Neural progenitor cell (in vitro differentiated cells): ENCODE data around the gene SPINDOC. TPM values are rescaled to one million over a fixed set of nuclear protein-coding genes. Genes with fewer than 3 reads are reported as not detected.

ENCODE experiments used
- DNase-seq: peaks from one replicate; pipeline ENCODE4 v3.0.0-alpha.2; 2016; ENCODE audit warnings: low spot score
- H2AFZ ChIP-seq: fragments of 200-600 bp; sonication (generic); replicated peaks from 2 replicates; pipeline ENCODE4 v1.6.1; 2016; ENCODE audit warnings: antibody characterized with exemption
- H3F3A ChIP-seq: fragments of 200-600 bp; sonication (generic); 2 replicates; pipeline ENCODE4 v1.6.1; 2016; ENCODE audit warnings: antibody characterized with exemption, low read depth
- H3K27ac ChIP-seq: fragments of 200-600 bp; sonication (generic); 2 replicates; pipeline ENCODE4 v1.5.1; 2016; ENCODE audit warnings: mild to moderate bottlenecking
- H3K27me3 ChIP-seq: fragments of 200-600 bp; sonication (generic); 2 replicates; pipeline ENCODE4 v1.6.1; 2016; ENCODE audit warnings: mild to moderate bottlenecking, moderate library complexity
- H3K36me3 ChIP-seq: fragments of 200-600 bp; sonication (generic); 2 replicates; pipeline ENCODE4 v1.5.1; 2016
- H3K4me1 ChIP-seq: fragments of 200-600 bp; sonication (generic); 2 replicates; pipeline ENCODE4 v1.6.1; 2016; ENCODE audit warnings: mixed run types
- H3K4me2 ChIP-seq: fragments of 200-600 bp; sonication (generic); 2 replicates; pipeline ENCODE4 v1.6.1; 2016
- H3K4me3 ChIP-seq: fragments of 200-600 bp; sonication (generic); 2 replicates; pipeline ENCODE4 v1.5.1; 2016
- H3K79me2 ChIP-seq: fragments of 200-600 bp; sonication (generic); 2 replicates; pipeline ENCODE4 v1.6.1; 2016; ENCODE audit warnings: low read depth
- H3K9ac ChIP-seq: fragments of 200-600 bp; sonication (generic); 2 replicates; pipeline ENCODE4 v1.6.1; 2016
- H3K9me3 ChIP-seq: fragments of 200-600 bp; sonication (generic); 2 replicates; pipeline ENCODE4 v1.5.1; 2016; ENCODE audit warnings: low read depth
- H4K20me1 ChIP-seq: fragments of 200-600 bp; sonication (generic); 2 replicates; pipeline ENCODE4 v1.6.1; 2016; ENCODE audit warnings: low read depth
- H3K27ac Mint-ChIP-seq: 3 replicates; pipeline ENCODE4 v1.8.0; 2021; ENCODE audit warnings: mixed read lengths
- H3K27me3 Mint-ChIP-seq: 2 replicates; pipeline ENCODE4 v1.8.0; 2022; ENCODE audit warnings: low read depth, mild to moderate bottlenecking, inconsistent platforms, moderate library complexity, mixed read lengths; ENCODE audit not compliant: insufficient read depth
- H3K36me3 Mint-ChIP-seq: 3 replicates; pipeline ENCODE4 v1.8.0; 2021; ENCODE audit warnings: mixed read lengths
- H3K4me1 Mint-ChIP-seq: 3 replicates; pipeline ENCODE4 v1.8.0; 2021; ENCODE audit warnings: mixed read lengths
- H3K4me3 Mint-ChIP-seq: 3 replicates; pipeline ENCODE4 v1.8.0; 2021; ENCODE audit warnings: mild to moderate bottlenecking, moderate library complexity, mixed read lengths
- H3K9me3 Mint-ChIP-seq: 3 replicates; pipeline ENCODE4 v1.8.0; 2020; ENCODE audit warnings: mixed read lengths
- EZH2 ChIP-seq: fragments of 200-600 bp; sonication (generic); IDR thresholded peaks from 2 replicates; pipeline ENCODE4 v1.6.1; 2017; ENCODE audit warnings: antibody characterized with exemption, mild to moderate bottlenecking, moderate library complexity
- EZH2phosphoT487 ChIP-seq: fragments of 200-600 bp; sonication (generic); IDR thresholded peaks from 2 replicates; pipeline ENCODE4 v1.6.1; 2017; ENCODE audit warnings: antibody characterized with exemption
- total RNA-seq: library from RNA; depleted of rRNA; stranded (reverse); fragments of >200 nt; gene quantifications from 2 replicates; pipeline ENCODE4 v1.2.3, GENCODE V29; 2015; ENCODE audit warnings: low replicate concordance
- TF ChIP-seq, protein P1 (sequence below): fragments of 200-600 bp; sonication (generic); IDR thresholded peaks from 2 replicates; pipeline ENCODE4 v1.5.1; 2017; ENCODE audit warnings: antibody characterized with exemption, mild to moderate bottlenecking

Gene SPINDOC
- total RNA-seq, 1 donor from 2014 or later, result 27.2 TPM

DNA sequence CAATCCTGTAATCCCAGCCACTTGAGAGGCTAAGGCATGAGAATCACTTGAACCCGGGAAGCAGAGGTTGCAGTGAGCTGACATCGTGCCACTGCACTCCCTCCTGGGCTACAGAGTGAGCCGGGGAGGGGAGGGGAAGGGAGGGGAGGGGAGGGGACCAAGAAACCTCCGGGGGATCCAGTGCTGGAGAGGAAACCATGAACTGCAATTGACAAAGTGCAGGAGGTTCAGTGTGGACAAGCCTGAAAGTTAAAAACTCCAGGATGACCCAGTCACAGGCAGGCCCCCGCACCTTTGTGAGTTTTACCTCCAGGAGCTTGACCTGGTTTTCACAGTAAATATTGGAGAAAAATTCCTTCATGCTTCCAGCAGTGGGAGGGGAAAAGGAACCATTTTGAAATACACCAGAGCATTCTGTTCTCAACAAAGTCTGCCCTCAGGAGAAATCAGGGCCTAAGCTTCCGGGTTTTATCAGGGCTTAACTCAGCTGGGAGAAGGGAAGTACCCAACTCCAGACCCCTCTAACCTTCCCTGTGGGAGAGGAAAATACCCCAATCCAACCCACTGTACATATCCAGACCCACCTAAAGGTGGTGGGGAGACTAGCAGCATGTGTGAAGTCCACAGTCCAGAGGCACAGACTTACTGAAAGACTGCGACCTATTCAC, 29.2 kb upstream of the SPINDOC start:
- DNase-seq, result peak; percentile 29
- H3K9me3 Mint-ChIP-seq, result no peaks in the 10 kb centered on the region
- H3K36me3 Mint-ChIP-seq, result peaks cover 2% of the 10 kb centered on the region
- TF ChIP-seq EZH2, result no peak
- no peak for TF ChIP-seq EZH2phosphoT487
- TF ChIP-seq, protein P1, sequence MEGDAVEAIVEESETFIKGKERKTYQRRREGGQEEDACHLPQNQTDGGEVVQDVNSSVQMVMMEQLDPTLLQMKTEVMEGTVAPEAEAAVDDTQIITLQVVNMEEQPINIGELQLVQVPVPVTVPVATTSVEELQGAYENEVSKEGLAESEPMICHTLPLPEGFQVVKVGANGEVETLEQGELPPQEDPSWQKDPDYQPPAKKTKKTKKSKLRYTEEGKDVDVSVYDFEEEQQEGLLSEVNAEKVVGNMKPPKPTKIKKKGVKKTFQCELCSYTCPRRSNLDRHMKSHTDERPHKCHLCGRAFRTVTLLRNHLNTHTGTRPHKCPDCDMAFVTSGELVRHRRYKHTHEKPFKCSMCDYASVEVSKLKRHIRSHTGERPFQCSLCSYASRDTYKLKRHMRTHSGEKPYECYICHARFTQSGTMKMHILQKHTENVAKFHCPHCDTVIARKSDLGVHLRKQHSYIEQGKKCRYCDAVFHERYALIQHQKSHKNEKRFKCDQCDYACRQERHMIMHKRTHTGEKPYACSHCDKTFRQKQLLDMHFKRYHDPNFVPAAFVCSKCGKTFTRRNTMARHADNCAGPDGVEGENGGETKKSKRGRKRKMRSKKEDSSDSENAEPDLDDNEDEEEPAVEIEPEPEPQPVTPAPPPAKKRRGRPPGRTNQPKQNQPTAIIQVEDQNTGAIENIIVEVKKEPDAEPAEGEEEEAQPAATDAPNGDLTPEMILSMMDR, result no peak
- peak overlapping the region; percentile 45 for H3K4me2 ChIP-seq
- H3K9me3 ChIP-seq, result no peaks in the 10 kb centered on the region
- H3K79me2 ChIP-seq, result no peaks in the 10 kb centered on the region
- peaks cover 11% of the 10 kb centered on the region for H3K4me1 ChIP-seq
- H3K27ac ChIP-seq, result no peak overlapping the region
- no peak overlapping the region for H3K27ac Mint-ChIP-seq
- H3K4me3 Mint-ChIP-seq, result no peak overlapping the region
- no peaks in the 10 kb centered on the region for H4K20me1 ChIP-seq
- peaks cover 2% of the 10 kb centered on the region for H3K27me3 Mint-ChIP-seq
- no peaks in the 10 kb centered on the region for H3K36me3 ChIP-seq
- H3K27me3 ChIP-seq, result no peaks in the 10 kb centered on the region
- H2AFZ ChIP-seq, result peak overlapping the region; percentile 80
- H3F3A ChIP-seq, result peaks cover 2% of the 10 kb centered on the region
- H3K9ac ChIP-seq, result no peak overlapping the region
- H3K4me3 ChIP-seq, result no peak overlapping the region
- peaks cover 7% of the 10 kb centered on the region for H3K4me1 Mint-ChIP-seq

DNA sequence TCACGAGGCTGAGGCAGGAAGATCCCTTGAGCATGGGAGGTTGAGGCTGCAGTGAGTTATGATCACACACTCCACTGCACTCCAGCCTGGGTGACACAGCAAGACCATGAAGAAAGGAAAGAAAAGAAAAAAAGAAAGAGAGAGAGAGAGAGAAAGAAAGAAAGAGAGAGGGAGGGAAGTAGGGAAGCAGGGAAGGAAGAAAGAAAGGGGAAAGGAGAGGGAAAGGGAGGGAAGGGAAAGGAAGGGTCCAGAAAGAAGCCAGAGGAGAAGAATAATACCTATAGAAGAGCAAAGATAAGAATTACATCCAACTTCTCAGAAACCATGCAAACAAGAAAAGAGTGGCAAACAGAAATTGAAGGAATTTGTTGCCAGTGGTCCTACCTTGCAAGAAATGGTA, 27.4 kb upstream of the SPINDOC start:
- no peak overlapping the region for H3K4me2 ChIP-seq
- H3F3A ChIP-seq, result peaks cover 2% of the 10 kb centered on the region
- no peaks in the 10 kb centered on the region for H3K27me3 ChIP-seq
- H2AFZ ChIP-seq, result no peak overlapping the region
- no peak for TF ChIP-seq EZH2
- TF ChIP-seq EZH2phosphoT487, result no peak
- TF ChIP-seq, protein P1, result no peak
- peaks cover 11% of the 10 kb centered on the region for H3K4me1 ChIP-seq
- H3K9me3 ChIP-seq, result no peaks in the 10 kb centered on the region
- no peak overlapping the region for H3K4me3 ChIP-seq
- Mint-ChIP-seq H3K4me3 (no peak overlapping the region), H3K9me3 (no peaks in the 10 kb centered on the region), H3K4me1 (peaks cover 6% of the 10 kb centered on the region), H3K36me3 (no peaks in the 10 kb centered on the region), H3K27me3 (peaks cover 2% of the 10 kb centered on the region), H3K27ac (no peak overlapping the region)
- H3K9ac ChIP-seq, result no peak overlapping the region
- no peak for DNase-seq
- no peaks in the 10 kb centered on the region for H4K20me1 ChIP-seq
- no peaks in the 10 kb centered on the region for H3K79me2 ChIP-seq
- no peak overlapping the region for H3K27ac ChIP-seq
- no peaks in the 10 kb centered on the region for H3K36me3 ChIP-seq

DNA sequence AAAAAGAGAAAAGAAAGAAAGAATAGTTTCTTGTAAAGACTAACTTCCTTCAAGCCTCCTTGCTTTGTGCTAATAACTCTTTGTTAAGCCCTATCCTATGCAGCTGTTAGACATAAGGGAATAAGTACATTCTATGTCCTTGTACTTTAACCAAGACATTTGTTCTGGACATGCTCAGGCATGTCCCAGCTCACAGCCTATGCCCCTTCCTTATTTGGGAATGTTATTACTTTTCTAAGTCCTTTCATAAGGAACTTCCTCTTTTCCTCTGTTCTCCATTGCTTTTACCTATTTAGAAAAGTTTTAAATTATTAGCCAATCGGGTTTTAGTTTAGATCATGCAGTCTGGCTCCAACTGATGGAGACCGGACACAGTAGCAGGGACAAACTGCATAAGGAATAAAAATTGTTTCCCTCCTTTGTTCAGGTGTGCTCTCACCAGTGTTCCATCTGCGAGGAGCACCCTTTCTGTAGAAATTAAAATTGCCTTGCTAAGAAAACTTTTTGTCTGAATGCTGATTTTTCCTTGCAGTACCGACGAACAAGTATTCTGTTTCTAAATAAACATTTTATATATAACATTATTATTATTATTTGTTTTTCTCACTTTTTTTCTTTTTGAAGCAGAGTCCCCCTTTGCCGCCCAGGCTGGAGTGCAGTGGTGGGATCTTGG, 21.6 kb upstream of the SPINDOC start:
- Histone ChIP-seq H3F3A (peaks cover 6% of the 10 kb centered on the region), H3K4me3 (no peak overlapping the region), H3K27ac (peak overlapping the region; percentile 33), H3K36me3 (no peaks in the 10 kb centered on the region), H2AFZ (no peak overlapping the region), H4K20me1 (no peaks in the 10 kb centered on the region), H3K9ac (no peak overlapping the region), H3K27me3 (no peaks in the 10 kb centered on the region), H3K9me3 (no peaks in the 10 kb centered on the region), H3K4me2 (no peak overlapping the region), H3K4me1 (peaks cover 8% of the 10 kb centered on the region), H3K79me2 (no peaks in the 10 kb centered on the region)
- Mint-ChIP-seq H3K9me3 (peaks cover 7% of the 10 kb centered on the region), H3K4me1 (no peaks in the 10 kb centered on the region), H3K36me3 (peaks cover 5% of the 10 kb centered on the region), H3K27me3 (peaks cover 5% of the 10 kb centered on the region), H3K4me3 (no peak overlapping the region), H3K27ac (no peak overlapping the region)
- no peak for TF ChIP-seq EZH2
- no peak for TF ChIP-seq EZH2phosphoT487
- TF ChIP-seq, protein P1, result no peak
- no peak for DNase-seq
